ENCODE measurements around the gene C1QTNF4.
"Not testable (repeated sequence)": the region's sequence is repeated elsewhere in the genome, so short reads cannot be mapped to it uniquely, and the experiment has no call there.

The C1QTNF4 gene

GRCh38 chr11:47564933-47565339, 29.3 kb downstream of the C1QTNF4 start:
- no peak for DNase-seq

DNA sequence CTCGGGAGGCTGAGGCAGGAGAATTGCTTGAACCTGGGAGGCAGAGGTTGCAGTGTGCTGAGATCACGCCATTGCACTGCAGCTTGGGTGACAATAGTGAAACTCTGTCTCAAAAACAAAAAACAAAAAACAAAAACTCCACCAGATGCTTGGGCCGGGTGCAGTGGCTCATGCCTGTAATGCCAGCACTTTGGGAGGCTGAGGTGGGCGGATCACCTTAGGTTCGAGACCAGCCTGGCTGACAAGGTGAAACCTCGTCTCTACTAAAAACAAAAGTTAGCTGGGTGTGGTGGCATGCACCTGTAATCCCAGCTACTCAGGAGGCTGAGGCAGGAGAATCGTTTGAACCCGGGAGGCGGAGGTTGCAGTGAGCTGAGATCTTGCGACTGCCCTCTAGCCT, 29.8 kb downstream of the C1QTNF4 start:
- DNase-seq = not testable (repeated sequence)

- DNase-seq = not testable (repeated sequence)
Observed at GRCh38 chr11:47562393-47562792, 31.8 kb downstream of the C1QTNF4 start.

GRCh38 chr11:47560426-47560825, 33.8 kb downstream of the C1QTNF4 start:
- DNase-seq = no peak

GRCh38 chr11:47558695-47559094, 35.5 kb downstream of the C1QTNF4 start:
- DNase-seq = no peak

DNA sequence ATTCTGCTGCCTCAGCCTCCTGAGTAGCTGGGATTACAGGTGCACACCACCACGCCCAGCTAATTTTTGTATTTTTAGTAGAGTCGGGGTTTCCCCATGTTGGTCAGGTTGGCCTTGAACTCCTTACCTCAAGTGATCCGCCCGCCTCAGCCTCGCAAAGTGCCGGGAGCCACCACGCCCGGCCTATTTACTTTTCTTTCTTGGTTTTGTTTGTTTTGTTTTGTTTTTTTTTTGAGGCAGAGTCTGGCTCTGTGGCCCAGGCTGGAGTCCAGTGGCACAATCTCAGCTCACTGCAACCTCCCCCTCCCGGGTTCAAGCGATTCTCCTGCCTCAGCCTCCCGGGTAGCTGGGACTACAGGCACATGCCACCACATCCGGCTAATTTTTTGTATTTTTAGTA, 37.2 kb downstream of the C1QTNF4 start:
- DNase-seq = not testable (repeated sequence)

DNA sequence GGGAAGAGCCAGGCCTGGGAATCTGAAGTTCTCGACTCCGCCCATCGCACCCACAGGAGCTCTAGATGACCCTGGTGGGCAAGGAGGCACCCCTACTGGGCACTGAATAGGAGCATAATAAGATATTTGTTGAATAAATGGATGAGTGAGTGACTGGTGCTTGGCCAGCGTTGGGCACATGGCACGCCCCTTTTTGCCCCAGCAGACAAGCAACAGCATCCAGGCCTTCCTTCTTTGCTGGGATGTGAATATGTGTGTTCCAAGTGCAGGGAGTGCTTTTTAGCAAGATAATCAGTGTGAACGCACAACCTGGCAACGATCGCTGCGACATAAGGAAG, 40.8 kb downstream of the C1QTNF4 start:
- no peak for DNase-seq

DNA sequence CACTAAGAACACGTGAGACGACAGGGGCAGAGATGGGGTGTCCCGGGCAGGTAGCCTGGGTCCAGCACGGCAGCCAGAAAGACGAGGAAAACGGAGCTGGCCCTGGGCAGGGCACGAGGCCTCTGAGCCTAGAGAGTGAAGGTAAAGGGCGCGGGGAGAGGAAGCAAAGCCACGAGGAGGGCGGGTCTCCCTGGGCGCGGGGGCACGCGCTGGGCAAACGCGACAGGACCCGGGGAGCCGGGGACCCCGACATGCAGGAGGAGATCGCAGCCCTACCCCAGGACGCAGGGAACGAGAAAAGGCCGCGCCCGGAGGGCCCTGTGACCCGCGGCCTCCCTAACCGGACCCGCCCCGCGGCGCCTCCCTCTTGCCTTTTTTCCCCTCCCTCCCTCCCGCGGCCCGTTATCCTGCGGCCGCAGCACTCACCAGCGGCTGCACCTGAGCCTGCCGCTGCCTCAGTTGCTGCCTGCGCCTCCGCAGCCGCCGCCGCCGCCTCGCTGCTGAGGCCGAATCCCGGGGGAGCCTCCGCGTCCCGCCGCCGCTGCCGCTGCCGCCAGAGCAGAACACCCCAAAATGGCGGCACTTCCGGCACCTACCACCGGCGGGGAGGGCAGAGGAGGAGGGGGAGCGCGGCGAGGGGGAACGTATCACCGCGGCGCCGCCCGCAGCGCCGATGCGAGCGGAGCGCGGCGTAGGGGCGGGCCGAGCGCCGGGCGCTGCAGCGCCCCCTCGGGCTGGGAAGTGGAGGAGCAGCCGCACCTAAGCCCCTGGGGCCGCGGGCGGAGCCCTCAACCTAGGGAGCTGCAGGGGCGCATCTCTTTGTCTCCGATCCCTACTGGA, 41.4 kb downstream of the C1QTNF4 start, which contains the start of gene CELF1:
Gene CELF1 (minus strand): TSS at position 567 of the 840 bp plus-strand sequence. CDS start 53,609 bp downstream, outside the sequence.
- DNase-seq = peak; percentile 46

- no peak for DNase-seq
Observed at GRCh38 chr11:47552056-47552565, 42.1 kb downstream of the C1QTNF4 start.

- no peak for DNase-seq
Observed at GRCh38 chr11:47551086-47551485, 43.1 kb downstream of the C1QTNF4 start.

DNA sequence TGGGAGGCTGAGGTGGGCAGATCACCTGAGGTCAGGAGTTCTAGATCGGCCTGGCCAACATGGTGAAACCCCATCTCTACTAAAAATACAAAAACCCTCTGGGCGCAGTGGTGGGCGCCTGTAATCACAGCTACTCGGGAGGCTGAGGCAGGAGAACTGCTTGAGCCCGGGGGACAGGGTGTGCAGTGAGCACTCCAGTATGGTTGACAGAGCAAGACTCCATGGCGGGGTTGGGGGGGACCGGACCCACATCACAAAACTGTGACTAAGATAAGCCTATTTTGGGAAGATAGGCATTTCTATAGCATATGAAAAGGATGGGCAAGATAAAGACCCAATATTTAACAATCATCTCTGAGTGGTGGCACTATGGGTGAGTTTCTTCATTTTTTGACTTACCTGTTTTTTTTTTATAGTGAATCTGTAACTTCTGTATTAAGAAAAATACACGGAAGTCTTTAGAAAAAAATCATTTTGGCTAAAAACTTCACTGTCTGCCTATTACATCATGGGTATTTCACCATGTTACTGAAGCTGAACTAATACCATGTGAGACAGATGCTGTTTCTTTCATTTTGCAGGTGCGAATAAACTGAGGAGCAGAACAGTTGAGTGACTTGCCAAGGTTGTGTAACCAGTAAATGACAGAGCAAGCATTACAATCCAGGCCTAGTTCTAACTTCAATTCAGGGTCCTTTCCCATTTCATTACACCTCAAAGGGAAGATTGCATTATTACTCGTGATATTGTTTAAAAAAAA, 43.7 kb downstream of the C1QTNF4 start:
- no peak for DNase-seq

DNA sequence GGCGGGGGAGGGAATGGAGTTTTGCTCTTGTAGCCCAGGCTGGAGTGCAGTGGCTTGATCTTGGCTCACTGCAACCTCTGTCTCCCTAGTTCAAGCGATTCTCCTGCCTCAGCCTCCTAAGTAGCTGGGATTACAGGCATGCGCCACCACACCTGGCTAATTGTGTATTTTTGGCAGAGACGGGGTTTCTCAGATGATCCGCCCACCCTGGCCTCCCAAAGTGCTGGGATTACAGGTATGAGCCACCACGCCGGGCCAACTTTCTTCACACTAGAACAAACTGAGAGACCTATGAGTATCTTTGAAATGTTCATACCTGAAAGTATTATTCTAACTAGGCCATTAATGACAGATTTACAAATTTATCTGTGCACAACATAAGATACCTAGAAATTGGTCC, 47.9 kb downstream of the C1QTNF4 start:
- not testable (repeated sequence) for DNase-seq

DNA sequence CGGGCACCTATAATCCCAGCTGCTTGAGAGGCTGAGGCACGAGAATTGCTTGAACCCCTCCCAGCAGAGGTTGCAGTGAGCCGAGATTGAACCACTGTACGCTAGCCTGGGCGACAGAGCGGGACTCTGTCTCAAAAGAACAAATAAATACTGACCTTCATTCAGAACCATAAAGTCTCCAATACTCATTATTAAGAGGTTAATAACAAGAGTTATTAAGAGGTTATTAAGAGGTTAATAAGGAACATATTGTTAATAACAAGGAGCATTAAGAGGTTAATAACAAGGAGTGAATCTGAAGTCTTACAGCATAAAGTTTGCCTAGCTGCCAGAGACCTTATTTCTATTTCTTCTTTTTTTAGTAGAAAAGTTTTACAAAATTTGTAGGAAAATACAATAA, 48.9 kb downstream of the C1QTNF4 start:
- DNase-seq = no peak

GRCh38 chr11:47541070-47541469, 53.1 kb downstream of the C1QTNF4 start:
- DNase-seq = no peak

GRCh38 chr11:47539681-47540039, 54.6 kb downstream of the C1QTNF4 start:
- DNase-seq = no peak
